Measurements from ENCODE around the gene CTU1. TPM values are rescaled to one million over a fixed set of nuclear protein-coding genes. Genes with fewer than 3 reads are reported as not detected.

The CTU1 gene
- total and polyA plus RNA-seq, 2 of the 4 experiments (the other 2 are of a cell fraction), result 2.0 to 3.3 TPM

DNA sequence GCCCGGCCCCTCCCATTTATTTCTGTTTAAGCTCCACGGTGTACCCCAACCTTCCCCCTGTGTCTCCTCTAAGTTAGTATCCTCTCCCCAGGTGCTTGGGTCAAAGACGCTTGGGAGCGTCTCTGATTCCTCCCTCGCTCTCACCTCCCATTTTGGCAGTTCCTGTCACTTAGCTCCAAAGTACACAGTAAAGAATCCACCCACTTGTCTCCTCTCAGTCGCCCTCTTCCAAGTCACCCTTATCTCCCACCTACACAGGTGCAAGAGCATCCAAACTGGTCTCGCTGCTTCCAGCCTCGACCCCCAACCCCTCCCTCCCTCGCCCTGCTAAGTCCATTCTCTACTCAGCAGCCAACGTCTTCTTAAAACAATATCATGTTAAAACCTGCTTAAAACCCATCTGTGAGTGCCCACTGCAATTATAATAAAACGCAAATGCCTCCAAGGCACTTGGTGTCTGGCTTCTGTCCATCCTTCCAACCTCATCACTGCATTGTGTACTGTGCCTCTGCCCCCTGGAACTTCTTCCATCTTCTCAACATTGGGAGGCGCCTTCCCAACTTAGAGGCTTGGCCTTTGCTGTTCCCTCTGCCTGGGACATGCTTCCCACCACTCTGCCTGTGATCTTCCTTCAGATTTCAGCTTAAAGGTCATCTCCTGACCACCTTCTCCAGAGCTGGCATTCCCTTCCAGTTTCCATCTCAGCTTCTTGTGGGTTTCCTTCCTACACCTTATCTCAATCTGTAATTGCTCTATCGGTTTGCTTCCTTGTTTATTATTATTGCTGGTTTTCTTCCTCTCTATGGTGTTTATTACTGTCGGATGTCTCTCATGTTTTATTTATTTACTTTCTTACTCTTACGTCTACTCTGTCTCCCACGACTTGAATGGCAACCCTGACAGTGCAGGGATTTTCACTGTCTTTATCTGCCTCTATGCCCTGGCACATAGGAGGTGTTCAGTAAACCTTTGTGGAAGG lies 16.0 kb downstream of the CTU1 start (continued):
- TF ChIP-seq RAD21 (IDR thresholded peaks at IDR 0.05; ENCODE audit: low read length), result no peak
- TF ChIP-seq RFX5 (IDR thresholded peaks at IDR 0.05; ENCODE audit: low read depth, low read length), result no peak

DNA sequence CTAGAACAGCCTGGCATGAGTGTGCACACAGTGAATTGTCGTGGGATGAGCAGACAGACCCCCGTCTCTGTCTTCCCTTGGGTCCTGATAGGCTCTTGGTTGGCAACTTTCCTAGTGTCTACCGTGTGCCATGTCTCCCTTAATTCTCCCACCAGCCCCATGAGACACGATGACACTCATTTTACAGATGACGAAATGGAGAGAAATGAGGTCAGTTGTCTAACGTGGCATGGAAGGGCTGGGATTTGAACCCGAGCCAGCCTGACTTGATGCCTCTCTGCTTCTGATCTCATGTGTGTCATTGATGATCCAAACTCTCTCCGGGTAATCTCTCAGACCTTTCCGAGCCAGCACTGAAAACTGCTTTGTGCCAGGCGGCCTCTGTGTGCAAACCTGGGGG lies 17.1 kb downstream of the CTU1 start:
- no peak overlapping the region for H2BK20ac ChIP-seq (ENCODE audit: low read depth, low read length)

More for the DNA sequence above, 17.1 kb downstream of the CTU1 start:
- Histone ChIP-seq H3K27ac (ENCODE audit: insufficient read depth, low read length) (no peak overlapping the region), H3K18ac (ENCODE audit: low read depth, low read length) (no peak overlapping the region), H3K4me1 (ENCODE audit: control insufficient read depth, insufficient read depth, low read length) (peaks cover 3% of the 10 kb centered on the region; the same call in 1 of the 2 replicates), H2BK15ac (ENCODE audit: low read depth, low read length) (no peak overlapping the region), H3K4me2 (ENCODE audit: low read depth, low read length) (no peak overlapping the region), H3K27me3 (ENCODE audit: control insufficient read depth, insufficient read depth, low read length) (no peaks in the 10 kb centered on the region), H3K23ac (ENCODE audit: low read depth, low read length) (no peak overlapping the region), H2AK9ac (replicated peaks; ENCODE audit: low read depth, low read length, poor library complexity) (no peak overlapping the region), H2BK5ac (ENCODE audit: low read depth, low read length, poor library complexity, severe bottlenecking) (no peak overlapping the region), H3K36me3 (ENCODE audit: control insufficient read depth, insufficient read depth, low read length) (no peaks in the 10 kb centered on the region), H3K79me1 (ENCODE audit: low read depth in 1 of 2, low read length in 2 of 2) (no peaks in the 10 kb centered on the region), H3K56ac (ENCODE audit: extremely low read depth, insufficient read depth, low read length) (no peak overlapping the region), H3K9ac (ENCODE audit: low read depth, low read length) (no peak overlapping the region), H3K9me1 (ENCODE audit: insufficient read depth, low read length) (no peaks in the 10 kb centered on the region), H2AK5ac (ENCODE audit: low read depth, low read length) (no peak overlapping the region), H4K20me1 (ENCODE audit: insufficient read depth, low read length) (0 out of 2 replicates have a peak, but pooled peaks cover 3% of the 10 kb centered on the region), H4K8ac (ENCODE audit: low read depth in 2 of 2, low read length in 2 of 2) (no peak overlapping the region), H3K4ac (ENCODE audit: low read depth, low read length) (no peak overlapping the region), H4K5ac (ENCODE audit: low read depth, low read length) (no peak overlapping the region), H3K9me3 (ENCODE audit: control insufficient read depth, insufficient read depth, low read length) (no peaks in the 10 kb centered on the region), H2BK120ac (ENCODE audit: low read depth, low read length) (no peak overlapping the region), H4K91ac (ENCODE audit: insufficient read depth, low read depth, low read length) (no peak overlapping the region), H2AFZ (replicated peaks; ENCODE audit: low read length, poor library complexity) (no peak overlapping the region), H3K14ac (replicated peaks; ENCODE audit: low read depth, low read length) (no peak overlapping the region), H3K4me3 (ENCODE audit: insufficient read depth, low read depth, low read length) (no peak overlapping the region)
- intact Hi-C loops (cut with micrococcal nuclease) (no loop called here), in situ Hi-C loops (cut with MboI; ENCODE audit: low sequenced_read_pairs) (no loop called here), dilution Hi-C loops (cut with HindIII; ENCODE audit: low sequenced_read_pairs, unreplicated experiment) (no loop called here)
- TF ChIP-seq MAFK (IDR thresholded peaks at IDR 0.05; ENCODE audit: low read depth, low read length) (no peak), CTCF (conservative IDR thresholded peaks at IDR 0.05; ENCODE audit: low read depth, low read length) (no peak), BHLHE40 (IDR thresholded peaks at IDR 0.05; ENCODE audit: low read depth, low read length) (no peak)
- TF ChIP-seq, protein P1, sequence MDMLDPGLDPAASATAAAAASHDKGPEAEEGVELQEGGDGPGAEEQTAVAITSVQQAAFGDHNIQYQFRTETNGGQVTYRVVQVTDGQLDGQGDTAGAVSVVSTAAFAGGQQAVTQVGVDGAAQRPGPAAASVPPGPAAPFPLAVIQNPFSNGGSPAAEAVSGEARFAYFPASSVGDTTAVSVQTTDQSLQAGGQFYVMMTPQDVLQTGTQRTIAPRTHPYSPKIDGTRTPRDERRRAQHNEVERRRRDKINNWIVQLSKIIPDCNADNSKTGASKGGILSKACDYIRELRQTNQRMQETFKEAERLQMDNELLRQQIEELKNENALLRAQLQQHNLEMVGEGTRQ (IDR thresholded peaks at IDR 0.05; ENCODE audit: low read depth, low read length), result no peak
- TF ChIP-seq, protein P2, sequence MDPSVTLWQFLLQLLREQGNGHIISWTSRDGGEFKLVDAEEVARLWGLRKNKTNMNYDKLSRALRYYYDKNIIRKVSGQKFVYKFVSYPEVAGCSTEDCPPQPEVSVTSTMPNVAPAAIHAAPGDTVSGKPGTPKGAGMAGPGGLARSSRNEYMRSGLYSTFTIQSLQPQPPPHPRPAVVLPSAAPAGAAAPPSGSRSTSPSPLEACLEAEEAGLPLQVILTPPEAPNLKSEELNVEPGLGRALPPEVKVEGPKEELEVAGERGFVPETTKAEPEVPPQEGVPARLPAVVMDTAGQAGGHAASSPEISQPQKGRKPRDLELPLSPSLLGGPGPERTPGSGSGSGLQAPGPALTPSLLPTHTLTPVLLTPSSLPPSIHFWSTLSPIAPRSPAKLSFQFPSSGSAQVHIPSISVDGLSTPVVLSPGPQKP (IDR thresholded peaks at IDR 0.05; ENCODE audit: borderline replicate concordance, low read depth, low read length), result no peak
- ChIA-PET CTCF (no interaction called here), POLR2A (ENCODE audit: unreplicated experiment) (no interaction called here)
- no peak for DNase-seq
- no peak for ATAC-seq (ENCODE audit: low read depth)
- no TSS peak for BruUV-seq (replicated peaks)
- 70% methylated on average over 3 of the region's 10 CpGs; no CpG with 5 or more reads in 1 of the 2 experiments for WGBS, 2 experiments (ENCODE audit: extremely low coverage in 2 of 2, insufficient read length in 1 of 2)

Measured in IMR-90 (cell line).